NCI-H1694 (cell line): Measurements from ENCODE around the gene WDR70.
"Not testable (repeated sequence)": the region's sequence is repeated elsewhere in the genome, so short reads cannot be mapped to it uniquely, and the experiment has no call there.

ENCODE experiments used
- DNase-seq: peaks from one replicate; lab custom pipeline; 2025; lab: John Stamatoyannopoulos, UW

WDR70 gene

DNA sequence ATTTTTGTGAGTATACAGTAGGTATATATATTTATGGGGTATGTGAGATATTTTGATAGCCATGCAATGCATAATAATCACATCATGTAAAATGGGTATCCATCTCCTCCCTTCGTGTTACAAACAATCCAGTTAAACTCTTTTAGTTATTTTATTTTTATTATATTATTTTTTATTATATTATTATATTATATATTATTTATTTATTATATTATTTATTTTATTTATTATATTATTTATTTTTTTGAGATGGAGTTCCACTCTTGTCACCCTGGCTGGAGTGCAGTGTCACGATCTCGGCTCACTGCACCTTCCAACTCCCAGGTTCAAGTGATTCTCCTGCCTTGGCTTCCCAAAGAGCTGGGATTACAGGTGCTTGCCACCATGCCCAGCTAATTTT lies 138.6 kb downstream of the WDR70 start:
- DNase-seq, result no peak

DNA sequence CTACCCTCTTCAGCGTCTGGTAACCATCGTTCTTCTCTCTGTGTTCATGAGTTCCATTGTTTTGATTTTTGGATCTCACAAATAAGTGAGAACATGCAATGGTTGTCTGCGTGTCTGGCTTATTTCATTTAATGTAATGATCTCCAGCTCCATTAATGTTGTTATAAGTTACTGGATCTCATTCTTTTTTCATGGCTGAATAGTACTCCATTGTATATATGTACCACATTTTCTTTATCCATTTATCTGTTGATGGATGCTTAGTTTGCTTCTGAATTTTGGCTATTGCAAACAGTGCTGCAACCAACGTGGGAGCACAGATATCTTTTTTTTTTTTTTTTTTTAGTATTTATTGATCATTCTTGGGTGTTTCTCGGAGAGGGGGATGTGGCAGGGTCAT lies 139.2 kb downstream of the WDR70 start:
- DNase-seq, result not testable (repeated sequence)

DNA sequence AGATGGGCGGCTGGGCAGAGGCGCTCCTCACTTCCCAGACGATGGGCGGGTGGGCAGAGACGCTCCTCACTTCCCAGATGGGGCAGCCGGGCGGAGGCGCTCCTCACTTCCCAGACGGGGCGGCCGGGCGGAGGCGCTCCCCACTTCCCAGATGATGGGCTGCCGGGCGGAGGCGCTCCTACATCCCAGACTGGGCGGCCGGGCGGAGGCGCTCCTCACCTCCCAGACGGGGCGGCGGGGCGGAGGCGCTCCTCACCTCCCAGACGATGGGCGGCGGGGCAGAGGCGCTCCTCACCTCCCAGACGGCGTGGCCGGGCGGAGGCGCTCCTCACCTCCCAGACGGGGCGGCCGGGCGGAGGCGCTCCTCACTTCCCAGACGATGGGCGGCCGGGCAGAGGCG lies 140.2 kb downstream of the WDR70 start:
- DNase-seq, result no peak

DNA sequence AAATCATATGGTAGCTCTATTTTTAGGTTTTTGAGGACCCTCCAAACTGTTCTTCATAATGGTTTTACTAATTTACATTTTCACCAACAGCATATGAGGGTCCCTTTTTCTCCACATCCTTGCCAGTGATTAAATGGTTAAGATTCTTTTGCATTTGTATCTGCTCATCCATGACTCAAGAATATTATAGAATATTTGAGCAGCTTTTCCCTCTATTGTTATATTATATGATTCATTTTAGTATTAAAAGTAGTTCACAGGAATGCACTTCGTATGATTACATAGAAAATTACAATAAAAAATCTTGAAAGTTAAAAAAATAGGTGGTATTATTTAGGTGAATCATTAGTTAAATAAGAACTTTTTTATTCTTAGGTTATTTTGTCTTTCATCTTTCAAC lies 140.7 kb downstream of the WDR70 start:
- no peak for DNase-seq

DNA sequence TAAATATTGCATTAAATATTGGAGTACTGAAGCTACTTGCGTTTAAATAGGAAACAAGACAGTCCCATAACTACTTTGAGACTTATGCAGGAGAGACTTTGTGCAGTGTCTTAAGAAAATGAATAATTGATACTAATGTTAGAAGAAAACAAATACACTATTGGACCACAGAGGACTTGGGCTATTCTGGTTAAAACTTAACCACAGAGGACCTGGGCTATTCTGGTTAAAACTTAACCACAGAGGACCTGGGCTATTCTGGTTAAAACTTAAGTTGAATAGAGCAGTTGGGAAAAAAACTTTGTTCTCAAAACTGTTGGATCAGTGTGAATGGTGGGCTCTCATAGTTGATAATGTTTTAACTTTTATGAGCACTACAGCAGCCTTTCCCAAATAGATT lies 141.7 kb downstream of the WDR70 start:
- DNase-seq, result no peak

DNA sequence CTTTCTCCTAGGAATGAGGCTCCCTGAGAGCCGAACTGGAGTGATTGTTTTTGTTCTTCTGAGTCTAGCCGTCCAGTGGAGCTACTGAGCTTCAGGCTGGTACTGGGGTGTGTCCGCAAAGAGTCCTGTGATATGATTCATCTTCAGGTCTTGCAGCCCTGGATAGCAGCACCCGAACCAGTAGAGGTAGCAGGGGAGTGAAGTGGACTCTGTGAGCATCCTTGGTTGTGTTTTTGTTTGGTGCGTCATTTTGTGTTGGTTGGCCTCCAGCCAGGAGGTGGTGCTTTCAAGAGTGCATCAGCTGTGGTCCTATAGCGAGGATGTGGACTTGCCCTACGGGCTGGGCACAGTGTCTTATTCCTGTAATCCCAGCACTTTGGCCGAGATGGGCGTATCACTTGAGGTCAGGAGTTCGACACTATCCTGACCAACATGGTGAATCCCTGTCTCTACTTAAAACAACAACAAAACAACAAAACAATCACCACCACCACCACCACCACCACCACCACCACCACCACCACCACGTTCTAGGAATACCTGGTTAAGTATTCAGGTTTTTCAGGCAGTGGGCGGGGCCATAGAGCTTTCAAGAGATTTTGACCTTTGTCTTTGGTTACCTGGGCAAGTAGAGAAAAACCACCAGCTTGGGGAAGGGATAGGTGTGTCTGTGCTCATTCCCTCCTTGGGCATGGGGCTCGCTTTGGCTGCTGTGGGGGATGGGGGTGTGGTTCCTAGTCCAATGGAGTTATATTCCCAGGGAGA lies 154.0 kb downstream of the WDR70 start:
- no peak for DNase-seq

DNA sequence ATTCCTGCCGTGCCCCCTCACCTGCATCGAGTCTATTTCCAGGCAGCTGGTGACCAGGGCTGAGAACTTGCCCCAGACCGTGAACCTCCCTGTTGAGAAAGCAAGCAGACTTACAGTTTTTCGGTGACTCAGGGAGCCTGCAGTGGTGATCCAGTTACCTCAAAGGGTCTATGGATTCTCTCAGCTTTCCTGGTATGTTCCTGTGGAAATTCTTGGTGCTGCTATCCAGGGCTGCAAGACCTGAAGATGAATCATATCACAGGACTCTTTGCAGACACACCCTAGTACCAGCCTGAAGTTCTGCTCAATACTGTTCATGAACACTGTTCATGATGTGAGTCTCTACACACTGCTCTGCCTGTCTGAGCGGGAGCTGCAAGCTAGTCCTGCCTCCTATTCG lies 154.7 kb downstream of the WDR70 start:
- no peak for DNase-seq

DNA sequence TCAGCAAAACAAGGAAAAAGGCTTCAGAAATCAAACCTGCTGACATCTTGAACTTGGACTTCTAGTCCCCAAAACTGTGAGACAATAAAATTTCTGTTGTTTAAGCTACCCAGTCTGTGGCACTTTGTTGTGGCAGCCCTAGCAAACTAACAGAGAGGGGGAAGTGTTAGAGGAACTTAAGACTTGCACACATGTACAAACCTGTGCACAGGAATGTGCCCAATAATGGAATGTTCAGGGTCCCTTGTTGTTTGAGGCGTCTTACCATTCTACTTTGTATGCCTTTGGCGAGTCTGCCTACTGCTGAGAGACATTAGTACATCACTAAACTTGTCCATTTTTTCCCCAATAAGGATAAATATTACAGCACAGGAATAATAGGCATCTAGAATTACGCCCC lies 160.3 kb downstream of the WDR70 start:
- no peak for DNase-seq

DNA sequence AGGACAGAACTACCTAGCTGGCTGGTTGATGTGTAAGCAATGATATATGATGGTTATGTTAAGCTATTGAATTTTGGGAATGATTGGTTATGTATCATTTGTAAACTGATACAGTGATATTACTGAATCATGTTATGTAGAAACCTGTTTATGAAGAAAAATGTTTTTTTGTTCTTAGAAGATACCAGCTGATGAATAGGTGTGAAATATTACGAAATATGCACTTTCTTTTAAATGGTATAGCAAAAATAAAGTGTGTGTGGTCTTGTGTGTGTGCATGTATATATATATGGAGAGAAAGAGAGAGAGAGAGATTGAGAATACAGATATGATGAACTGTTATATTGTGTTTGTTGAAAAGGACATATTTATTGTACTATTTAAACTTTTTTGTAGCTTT lies 164.1 kb downstream of the WDR70 start:
- no peak for DNase-seq

DNA sequence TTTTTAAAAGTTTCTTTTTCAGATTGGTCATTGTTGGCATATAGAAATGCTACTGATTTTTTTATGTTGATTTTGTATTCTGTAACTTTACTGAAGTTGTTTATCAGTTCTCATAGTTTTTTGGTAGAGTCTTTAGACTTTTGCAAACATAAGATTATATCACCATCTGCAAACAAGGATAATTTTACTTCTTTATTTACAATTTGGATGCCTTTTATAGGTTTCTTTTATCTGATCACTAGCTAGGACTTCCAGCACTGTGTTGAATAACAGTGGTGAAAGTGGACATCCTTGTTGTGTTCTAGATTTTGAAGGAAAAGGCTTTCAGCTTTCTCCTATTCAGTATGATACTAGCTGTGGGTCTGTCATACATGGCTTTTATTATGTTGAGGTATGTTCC lies 170.3 kb downstream of the WDR70 start:
- DNase-seq, result no peak

DNA sequence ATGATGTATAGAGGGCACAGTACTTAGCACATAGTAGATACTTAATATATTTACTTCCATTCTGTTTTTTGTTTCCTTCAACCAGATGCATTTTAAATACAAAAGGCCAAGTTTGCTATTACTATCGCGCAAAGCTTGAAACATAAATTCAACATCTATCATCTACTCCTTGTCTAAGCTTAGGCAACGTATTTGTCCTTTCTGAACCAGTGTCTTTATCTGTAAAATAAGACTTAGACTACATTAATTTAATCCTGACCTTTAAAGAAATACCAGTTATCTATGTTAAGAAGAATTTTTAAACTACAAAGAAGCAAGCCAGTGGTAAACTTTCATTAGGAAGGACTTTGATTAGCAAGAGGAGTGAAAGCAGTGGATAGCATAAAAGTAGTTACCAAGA lies 173.0 kb downstream of the WDR70 start:
- DNase-seq, result no peak

DNA sequence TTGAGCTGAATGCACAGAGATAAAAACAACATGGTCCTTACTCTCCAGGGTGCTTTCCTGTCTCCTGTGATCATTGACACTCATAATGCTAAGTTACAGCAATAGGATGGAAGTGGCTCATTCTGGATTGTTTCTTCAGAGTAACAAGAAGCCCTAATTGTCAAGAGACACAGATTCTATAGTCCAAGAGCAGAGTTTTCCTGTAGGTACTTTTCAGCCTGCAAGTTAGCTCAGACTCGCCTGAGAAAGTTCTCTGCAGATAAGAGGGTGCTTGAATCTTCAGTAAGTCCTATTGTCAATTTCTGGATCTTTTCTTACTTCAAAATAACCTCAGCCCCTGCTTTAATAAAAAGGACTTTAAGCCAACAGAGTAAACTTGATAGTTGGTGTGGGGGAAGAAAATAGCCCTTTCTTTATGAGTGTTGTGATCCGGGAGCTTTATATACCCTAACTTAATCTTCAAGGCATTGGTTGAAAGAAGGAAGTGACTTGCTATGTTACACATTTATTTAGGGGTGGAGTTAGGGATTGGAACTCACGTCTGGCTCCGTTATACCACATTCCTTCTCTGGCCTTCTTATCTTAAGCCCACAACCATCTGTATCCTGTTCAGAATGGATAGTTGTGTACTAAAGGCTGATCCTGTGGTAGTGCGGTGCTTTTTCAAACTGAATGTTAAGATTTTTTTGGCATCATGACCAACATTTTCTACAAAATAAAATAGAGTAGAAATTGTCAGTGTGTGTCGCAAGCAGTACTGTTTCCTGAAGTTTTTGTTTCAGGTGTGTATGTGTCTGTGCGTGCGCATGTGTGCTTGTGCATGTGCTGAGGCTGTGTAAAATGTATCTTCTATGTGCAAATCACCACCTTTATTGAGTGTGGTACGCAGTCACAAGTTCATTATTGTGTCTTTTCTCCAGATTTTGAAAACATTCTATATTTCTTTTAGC lies 173.9 kb downstream of the WDR70 start:
- no peak for DNase-seq

DNA sequence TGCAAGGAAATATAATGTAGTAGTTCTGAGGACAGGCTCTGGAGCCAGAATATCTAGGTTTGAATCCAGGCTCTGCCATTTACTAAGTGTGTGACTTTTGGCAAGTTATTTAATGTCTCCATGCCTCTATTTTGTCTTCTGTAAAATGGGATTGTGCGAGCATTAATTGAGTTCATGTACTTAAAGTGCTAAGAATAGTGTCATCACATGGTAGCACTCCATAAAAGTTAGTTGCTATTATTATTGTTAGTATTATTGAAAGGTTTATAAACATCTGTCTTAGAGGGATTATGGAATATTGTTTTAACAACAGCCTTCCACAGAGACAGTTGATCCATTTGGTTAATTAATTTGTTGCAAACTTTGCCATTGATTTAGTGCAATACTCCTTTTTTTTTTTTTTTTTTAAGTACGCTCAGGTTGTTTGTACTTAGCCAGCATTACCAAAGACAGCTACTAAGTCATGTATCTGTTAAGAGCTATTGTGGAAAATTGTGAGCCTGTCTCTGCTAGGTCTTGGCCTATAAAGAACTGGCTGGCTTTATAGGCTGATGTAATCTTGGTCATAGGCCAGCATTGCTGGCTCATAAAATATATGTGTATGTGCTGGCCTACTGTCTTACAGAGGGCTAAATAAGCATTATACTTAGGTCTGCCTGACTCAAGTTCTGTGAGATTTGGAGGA lies 174.7 kb downstream of the WDR70 start:
- DNase-seq, result no peak

DNA sequence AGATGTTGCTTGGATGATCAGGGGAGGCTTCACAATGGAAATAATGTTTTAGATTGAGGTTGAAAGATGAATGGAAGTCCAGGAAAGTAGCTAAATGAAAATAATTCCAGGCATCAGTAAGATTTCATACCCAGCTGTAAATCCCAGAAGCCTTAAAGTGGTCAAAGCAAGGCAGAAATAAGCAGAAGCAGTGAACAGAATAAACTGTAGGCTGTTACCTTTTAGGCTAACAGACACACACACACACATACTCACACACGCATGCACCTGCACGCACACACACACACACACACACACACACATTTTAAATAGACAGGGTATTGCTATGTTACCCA lies 175.3 kb downstream of the WDR70 start:
- no peak for DNase-seq

DNA sequence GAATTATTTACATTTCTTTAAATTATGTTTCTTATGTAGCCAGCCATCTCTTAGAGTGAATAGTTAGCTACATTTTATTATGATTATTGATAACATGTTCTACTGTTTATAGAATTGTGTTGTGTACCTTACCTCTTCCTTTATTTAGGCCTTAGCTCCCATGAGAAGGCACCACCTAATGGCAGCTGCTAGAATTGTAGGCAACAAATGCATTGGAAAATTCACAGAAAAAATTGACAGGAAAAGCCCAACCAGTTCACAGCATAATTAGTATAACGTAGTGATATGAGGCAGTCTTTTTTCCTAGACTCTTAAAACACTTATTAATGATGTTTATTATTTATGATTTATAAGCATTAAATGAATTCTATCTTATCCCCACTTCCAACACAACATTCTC lies 175.8 kb downstream of the WDR70 start:
- peak; percentile 21 for DNase-seq

DNA sequence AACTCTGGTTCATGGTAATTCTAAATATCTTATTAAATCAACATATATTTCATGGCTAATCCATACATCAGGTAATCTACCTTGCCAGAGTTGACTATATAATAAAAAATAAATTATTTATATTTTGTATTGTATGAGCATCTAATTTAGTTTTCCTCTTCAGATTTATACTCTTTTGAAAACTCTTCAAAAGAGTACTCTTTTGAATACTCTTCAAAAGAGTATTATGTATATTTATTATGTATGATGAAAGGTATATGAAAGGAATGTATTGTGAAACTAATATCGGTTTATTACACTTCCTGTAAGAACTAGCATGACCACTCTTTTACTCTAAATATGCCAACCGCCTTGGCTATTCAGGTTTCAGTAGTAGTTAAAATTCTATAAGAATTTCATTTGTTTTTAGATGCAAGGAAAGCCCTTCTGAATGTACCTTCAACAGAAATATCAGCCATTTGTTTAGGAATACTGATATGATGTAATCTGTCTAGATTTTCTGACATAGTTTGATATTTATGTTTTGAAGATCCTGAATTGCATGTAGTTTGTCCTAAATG lies 178.7 kb downstream of the WDR70 start:
- no peak for DNase-seq

DNA sequence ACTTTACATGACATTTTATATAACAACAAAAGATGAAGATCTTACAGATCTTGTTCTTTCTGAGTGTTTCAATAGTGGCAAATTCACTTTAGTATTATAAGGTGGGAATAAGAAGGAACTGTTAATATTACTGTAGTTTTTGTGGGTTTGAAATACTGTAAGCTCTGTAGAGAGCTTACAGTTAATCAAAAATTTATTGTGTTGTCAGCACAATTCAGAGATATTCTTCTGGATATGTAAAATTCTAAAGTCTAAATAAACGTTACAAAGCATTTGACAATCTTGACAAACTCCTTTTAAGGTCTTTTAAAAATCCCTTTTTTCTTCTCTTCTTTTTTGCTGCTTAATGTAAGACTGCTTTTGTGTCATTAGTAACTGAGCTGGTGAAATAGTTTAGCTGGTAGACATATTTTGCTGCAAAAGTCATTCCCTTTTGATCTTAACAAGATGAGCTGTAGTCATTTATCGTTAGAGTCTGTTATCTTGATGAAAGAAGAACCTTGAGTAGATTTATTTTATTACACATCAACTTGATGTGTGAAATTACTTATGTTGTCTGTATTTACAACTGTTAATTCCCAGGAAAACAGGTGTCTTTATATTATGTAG lies 186.0 kb downstream of the WDR70 start:
- no peak for DNase-seq

DNA sequence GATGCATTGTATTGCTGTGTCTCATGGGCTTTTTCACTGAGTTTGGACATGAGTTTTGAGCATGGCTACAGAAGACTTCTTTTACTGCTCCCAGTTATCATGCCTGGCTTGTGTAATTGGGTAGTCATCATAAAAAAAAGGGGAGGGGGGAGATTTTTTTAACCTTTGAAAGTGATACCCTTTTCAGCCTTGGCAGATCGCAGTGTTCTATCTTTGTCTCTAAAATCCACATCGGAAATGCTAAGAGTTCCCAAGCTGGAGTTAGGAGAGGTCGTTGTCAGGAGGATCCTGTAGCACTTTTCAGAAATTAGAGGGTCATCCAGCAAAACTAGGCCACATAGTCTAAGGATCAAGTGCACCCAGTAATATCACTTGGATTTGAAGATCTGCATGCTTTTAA lies 188.4 kb downstream of the WDR70 start:
- no peak for DNase-seq

DNA sequence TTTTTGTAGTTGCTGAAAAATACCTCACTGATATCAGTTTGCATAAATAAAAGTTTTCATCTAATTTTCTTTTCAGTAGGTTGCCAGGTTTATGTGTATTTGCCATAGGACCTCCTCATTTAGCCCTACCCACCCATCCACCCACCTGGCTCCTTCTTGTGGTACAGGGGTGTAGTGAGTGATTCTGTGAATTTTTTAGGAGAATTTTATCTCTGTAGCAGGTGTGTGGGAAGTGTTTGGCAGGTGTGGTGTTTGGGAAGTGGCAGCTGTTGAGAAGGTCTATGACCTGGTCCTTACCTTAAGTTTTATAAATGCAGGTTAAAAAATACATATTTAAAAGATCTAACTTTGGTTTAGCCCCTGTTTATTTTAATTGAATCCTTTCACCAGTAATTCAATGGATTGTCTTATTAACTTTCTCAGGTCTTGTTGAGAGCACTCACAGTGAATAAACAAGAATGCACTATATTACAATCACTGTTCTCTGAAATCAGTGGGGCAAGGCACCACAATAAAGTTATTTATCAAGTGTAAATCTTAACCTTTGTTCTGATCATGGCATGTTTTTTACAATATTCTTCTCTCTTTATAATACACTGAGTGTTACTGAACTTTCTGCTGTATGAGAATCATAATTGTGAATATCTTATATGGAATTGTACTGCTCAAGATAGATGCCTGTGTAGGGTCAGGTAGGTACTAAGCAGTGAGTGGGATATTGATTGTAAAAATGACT lies 189.1 kb downstream of the WDR70 start:
- DNase-seq, result no peak

DNA sequence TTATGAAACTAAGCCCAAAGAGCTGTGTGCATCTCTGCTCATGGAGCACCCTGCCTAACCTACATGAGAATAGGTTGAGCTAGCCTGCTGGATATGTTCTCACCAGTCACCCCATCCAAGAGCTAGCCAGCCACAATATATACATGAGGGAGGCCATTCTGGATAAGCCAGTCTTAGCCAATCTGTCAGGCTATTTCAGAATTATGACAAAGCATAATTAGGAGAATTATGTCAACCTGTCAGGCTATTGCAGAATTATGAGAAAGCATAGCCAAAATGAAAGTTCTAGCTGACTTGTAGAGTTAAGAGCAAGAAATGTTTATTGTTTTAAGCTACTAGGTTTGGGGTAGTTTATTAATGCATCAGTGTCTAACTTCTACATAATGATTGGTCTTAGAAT lies 189.8 kb downstream of the WDR70 start:
- DNase-seq, result no peak

DNA sequence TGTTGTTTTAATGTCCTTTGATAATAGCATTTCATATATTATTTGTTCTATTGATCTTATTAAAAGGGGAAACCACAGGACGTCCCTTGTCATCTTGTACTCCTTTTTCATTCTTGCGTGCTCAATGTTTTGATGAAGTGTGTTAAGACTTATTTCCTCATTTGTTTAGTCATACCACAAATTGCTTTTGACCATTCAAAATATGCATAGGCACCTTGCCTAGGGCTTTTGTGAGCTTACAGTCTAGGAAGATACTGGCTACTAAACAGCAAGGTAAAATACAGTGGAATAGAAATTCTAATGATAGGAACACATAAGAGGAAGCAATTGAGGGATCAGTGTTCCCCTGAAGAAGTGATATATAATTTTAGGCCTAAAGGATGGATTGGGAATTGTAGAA lies 190.3 kb downstream of the WDR70 start:
- DNase-seq, result no peak
